ENCODE results near the gene RBBP5.

RBBP5 gene

DNA sequence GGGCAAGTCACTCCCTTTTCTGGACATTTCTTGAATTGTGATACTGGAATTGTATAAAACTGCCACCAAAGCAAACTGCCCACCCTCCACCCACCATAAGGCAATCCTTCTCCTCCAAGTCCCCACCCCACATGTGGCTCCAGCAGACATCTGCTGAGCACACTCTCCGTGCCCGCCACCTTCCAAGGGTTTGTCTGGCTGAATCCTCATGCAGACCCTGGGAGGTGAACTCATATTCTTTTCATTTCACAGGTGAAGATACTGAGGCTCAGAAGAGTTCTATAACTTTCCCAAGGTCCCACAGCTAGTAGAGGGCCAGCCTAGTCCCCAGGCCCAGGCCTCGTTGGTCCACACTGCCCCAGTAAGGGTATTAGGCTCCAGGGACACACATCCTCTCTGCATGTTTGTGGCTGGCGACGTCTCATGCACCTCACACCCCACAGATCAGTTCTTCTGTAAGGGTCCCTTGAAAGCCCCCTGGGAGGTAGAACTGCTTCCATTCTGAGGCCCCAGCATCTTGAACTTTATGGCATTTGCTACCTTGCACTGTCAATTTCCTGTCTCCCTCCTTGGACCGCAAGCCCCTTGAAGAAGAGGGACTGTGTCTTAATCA lies 64.7 kb downstream of the RBBP5 start:
- no peak for DNase-seq (ENCODE audit: low spot score)

DNA sequence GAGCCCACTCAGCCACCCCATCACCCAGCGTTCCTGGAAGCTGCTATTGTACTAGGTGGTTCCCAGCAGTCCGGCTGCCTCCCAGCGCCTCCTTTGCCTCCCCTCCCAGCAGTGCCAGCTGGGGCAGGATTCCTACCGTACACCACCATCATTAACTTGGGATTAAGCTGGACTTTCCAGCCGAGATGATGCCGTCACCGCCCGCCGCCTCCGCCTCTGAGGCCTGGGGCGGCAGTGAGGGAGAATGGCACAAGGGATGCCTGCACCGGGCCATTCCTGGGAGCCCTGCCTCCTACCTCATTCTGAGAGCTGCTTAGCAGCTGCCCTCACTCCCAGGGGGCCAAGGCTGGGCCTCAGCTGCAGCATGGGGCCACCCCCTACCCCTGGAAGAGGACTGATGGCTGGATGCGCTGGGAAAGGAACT lies 65.6 kb downstream of the RBBP5 start:
- no peak for DNase-seq (ENCODE audit: low spot score)

DNA sequence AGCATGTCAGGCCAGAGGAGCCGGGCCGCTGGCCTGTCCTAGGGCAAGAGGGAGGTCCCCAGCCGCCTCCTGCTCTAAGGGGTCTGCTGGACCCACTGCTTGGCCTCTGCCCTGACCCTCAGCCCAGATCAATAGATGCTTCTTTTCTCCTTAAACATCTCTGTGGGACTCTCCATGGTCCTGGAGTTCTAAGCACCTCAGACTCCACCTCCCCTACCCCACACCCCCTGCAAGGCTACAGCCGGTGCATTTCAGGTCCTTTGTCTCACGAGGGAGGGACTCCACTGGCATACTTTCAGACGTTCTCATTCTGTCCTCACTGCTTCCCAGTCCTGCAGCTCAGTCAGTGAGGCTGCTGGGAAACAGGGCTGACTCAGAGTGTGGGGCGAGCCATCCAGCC lies 67.8 kb downstream of the RBBP5 start:
- DNase-seq (ENCODE audit: low spot score), result no peak

DNA sequence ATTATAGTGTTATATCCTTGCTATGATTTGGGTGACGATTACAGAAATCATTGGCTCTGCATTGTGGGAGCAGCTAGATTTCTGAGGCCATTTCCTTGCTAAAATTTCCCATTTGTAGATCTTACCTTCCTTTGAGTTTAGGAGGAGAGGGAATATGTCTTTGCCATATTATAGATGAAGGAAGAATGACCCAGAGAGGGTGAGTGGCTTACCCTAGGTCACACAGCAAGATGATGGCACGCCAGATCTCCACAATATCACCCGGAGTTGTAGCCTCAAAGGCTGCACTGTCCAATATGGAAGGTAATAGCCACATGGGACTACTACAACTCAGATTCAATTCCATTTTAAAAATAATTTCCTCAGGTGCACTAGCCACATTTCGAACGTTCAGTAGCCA lies 68.5 kb downstream of the RBBP5 start:
- DNase-seq (ENCODE audit: low spot score), result no peak

DNA sequence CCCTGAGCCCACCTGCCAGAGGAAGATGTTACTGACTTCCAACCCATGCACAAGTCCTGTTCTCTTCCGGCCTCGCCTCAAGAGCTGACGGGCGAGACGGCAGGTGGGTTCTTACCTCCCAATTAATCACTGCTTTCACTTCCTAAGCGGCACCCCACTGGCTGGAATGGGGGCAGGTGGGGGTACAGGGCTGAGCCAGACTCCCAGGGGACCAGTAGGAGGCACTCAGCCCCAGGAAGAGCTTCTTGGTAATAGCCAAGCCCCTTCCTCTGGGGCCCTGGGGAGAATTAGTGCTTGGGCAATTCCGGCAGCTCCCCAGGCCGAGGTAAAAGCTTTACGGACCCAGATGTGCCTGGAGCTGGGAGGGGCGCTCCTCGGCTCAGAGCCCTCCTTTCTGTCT lies 69.1 kb downstream of the RBBP5 start:
- no peak for DNase-seq (ENCODE audit: low spot score)

GRCh38 chr1:205049479-205049878 lies 72.3 kb downstream of the RBBP5 start:
- DNase-seq (ENCODE audit: low spot score), result no peak

GRCh38 chr1:205048382-205048781 lies 73.4 kb downstream of the RBBP5 start:
- no peak for DNase-seq (ENCODE audit: low spot score)

DNA sequence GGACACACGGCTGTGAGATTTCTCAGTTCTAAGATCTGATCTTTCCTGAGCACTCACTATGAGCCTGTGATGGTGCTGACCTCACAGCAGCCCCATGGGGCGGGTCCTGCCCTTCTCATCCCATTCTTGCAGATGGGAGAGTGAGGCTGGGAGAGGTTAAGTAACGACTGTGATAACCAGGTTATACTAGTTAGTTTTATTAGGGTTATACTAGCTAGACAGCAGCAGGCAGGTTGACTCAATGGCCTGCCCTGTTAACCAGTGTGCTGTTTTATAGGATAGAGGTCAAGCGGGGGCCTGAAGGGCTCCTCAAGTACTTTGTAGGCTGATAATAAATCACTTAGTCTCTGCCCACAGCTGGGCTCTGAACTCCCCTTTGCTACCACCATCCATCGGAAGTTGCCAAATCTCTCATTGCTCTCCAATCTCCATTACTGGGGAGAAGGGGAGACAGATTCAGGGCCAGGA lies 74.0 kb downstream of the RBBP5 start:
- DNase-seq (ENCODE audit: low spot score), result no peak

GRCh38 chr1:205046870-205047269 lies 74.9 kb downstream of the RBBP5 start:
- DNase-seq (ENCODE audit: low spot score), result no peak

GRCh38 chr1:205045146-205045545 lies 76.6 kb downstream of the RBBP5 start:
- no peak for DNase-seq (ENCODE audit: low spot score)

DNA sequence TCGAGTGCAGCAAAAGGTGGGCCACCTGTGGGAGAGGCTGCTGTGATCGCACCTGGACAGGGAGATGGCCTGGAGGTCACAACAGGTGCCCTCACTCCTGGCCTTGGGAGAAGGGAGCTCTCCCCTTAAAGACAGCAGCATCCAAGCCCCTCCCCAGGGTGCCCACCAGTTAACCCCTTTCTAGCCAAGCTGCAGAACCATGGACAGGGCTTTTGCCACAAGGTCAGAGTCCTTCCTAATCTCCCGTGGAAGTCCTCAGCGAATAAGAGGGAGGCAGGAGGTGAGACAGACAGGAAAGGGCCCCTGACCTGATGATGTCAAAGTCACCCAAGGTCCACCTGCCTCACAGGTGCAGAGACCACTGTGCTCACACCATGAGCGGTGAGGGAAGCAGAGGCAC lies 77.0 kb downstream of the RBBP5 start:
- no peak for DNase-seq (ENCODE audit: low spot score)

DNA sequence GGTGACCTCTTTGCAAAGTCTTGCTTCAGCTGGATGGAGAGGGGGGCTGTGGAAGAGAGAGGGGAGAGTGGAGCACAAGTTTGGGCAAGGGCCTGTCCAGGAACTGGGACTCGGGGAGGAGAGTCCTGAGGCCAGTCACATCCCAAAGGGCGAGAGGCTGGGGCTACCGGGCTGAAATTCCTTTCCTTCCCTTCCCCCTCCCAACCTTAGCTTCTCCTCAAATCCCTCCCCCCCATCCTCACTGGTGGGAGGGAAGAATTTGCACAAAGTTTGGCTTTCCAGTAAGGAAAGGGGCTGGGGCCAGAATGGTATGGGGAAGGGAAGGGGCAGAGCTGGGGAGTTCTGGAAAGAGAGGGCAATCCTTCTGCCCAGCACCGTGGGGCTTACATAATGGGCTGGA lies 77.9 kb downstream of the RBBP5 start:
- no peak for DNase-seq (ENCODE audit: low spot score)

- no peak for DNase-seq (ENCODE audit: low spot score)
These were observed 78.6 kb downstream of the RBBP5 start, which contains the start of gene CNTN2 for GRCh38 chr1:205042911-205043806. Gene CNTN2 (plus strand): TSS chr1:205043212. CDS start chr1:205053186, 9,974 bp downstream.

- no peak for DNase-seq (ENCODE audit: low spot score)
These were observed 79.5 kb downstream of the RBBP5 start for GRCh38 chr1:205041998-205042910.

- no peak for DNase-seq (ENCODE audit: low spot score)
These were observed 80.6 kb downstream of the RBBP5 start for GRCh38 chr1:205041001-205041715.

GRCh38 chr1:205038132-205038786 lies 83.5 kb downstream of the RBBP5 start:
- DNase-seq (ENCODE audit: low spot score), result no peak

DNA sequence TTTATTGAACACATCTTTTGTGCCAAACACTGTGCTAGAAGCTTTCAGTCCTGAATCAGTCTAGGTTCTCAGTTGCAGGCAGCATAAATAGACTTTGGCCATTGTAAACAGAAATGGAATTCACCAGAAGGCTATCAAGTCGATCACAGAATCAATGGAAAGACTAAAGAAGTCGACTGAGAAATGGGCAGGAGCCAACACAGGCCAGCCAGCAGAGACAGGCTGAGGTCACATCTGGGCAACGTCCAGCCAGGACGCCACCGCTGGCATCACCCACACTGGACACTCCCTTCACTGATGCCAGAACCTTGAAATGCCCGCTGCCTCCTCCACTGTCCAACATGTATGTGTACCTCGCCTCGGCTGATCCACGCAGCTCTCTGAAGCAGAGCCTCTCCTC lies 84.2 kb downstream of the RBBP5 start:
- no peak for DNase-seq (ENCODE audit: low spot score)

All from germinal center (tissue), 1 donor.